ENCODE data around the gene LIN37.
"Not testable (repeated sequence)": the region's sequence is repeated elsewhere in the genome, so short reads cannot be mapped to it uniquely, and the experiment has no call there.

Gene LIN37

GRCh38 chr19:35753634-35754369, 5.4 kb downstream of the LIN37 start:
- DNase-seq (ENCODE audit: low read depth): no peak

DNA sequence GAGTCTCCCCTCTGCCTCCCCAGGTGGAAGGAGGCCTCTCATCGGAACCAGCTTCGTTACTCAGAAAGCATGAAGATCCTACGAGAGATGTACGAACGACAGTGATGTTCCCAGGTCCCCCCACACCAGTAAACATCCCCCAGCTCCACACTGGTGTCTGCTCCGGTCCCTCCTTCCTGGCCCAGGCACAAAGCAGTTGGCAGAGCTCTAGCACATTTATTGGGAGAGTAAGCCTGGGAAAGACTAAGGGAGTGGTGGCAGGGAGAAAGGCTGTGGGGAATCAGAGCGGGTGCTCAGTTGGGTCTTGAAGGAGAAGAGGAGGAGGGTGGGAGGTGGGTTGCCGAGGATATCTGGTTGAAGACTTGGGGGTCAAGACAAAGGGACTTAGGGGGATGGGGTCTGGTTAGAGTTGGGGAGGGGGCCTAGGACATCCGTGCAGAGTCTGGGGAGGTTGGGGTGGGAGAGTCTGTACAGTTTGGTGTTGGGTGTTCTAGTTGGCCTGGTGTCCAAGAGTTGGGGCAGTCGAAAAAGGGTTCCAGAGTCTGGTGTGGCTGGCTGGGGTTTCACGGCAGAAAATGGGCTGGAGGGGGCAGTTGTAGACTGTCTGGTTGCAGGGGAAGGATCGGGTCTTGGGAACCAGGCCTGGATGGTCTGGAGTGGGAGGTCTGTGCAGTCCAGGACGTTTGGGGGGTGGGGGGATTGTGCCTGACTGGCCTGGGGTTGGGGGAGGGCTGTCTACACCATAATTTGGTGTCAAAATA, 6.2 kb downstream of the LIN37 start:
- DNase-seq (ENCODE audit: low read depth): no peak

- DNase-seq (ENCODE audit: low read depth): no peak
Observed at GRCh38 chr19:35755131-35755549, 6.8 kb downstream of the LIN37 start.

GRCh38 chr19:35755550-35756376, 7.4 kb downstream of the LIN37 start:
- peak; percentile 71 for DNase-seq (ENCODE audit: low read depth)

GRCh38 chr19:35756377-35757230, 8.2 kb downstream of the LIN37 start, which contains the start of gene HSPB6:
TSS of gene HSPB6 (minus strand) at chr19:35757029. CDS start at chr19:35757008, 21 bp downstream.
- DNase-seq (ENCODE audit: low read depth): peak; percentile 48

GRCh38 chr19:35757231-35757748, 8.9 kb downstream of the LIN37 start:
- DNase-seq (ENCODE audit: low read depth): peak; percentile 99

DNA sequence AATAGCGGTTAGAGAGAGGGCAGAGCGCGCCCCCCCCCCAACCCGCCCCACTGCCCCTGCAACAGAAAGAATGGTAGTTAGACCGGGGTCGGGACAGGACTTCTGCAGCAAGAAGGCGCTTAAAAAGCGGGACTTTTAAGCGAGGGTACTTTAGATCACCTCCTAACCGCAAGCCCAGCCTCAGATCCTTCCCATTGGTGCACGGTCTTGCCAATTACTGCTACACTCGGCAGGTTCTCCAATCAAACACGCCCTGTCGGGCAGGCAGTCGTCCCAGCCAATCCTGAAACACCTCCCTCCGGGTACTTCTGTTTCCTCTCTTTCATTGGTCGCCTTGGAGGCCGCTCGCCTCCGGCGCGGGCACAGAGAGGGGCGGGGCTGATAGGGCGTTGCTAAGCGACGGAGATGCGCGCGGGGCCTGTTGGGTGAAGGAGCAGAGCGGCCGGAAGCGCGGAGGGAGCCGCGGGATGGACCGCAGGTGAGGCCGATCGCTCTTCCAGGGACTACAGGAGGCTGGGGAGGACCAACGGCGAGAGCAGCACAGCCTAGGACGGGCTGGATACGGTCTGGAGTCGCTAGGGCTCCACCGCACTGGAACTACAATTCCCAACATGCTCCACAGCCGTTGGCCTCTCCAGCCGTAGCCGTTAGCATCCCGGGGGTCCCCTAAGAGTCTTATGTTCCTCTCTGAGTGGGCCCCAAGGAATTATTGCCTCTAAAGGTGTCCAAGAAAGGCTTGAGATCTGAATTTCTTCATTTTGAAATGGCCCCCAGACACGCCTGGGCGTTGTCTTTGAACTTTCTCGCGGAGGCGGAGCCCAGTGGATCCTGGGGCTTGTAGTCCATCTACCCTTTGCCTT, 9.6 kb downstream of the LIN37 start, which contains the start of gene PROSER3:
TSS of gene PROSER3 (plus strand) at position 428 of the 860 bp plus-strand sequence. CDS start at position 468, 40 bp downstream.
- DNase-seq (ENCODE audit: low read depth): peak; percentile 100

- DNase-seq (ENCODE audit: low read depth): no peak
Observed at GRCh38 chr19:35759697-35760096, 11.3 kb downstream of the LIN37 start.

DNA sequence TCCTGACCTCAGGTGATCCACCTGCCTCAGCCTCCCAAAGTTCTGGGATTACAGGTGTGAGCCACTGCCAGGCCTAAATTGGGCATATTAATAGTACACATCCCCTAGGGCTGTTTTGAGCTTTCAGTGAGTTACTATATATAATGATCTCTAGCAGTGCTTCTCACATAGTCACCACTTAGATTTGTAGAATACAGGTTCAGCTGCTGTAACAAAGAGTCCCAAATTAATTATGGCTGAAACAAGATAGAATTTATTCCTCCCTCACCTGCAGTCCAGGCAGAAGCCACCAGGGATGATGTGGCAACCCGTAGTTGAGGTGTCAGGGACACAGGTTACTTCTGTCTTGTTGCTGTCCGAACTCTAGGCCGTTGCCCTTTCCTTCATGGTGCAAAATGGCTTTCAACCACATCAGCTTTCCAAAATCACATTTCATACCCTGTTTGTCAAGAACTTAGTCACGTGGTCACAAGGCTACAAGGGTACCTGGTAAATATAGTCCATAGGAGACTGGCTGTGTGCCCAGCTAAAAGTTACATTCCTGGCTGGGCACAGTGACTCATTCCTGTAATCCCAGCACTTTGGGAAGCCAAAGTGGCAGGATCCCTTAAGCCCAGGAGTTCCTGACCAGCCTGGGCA, 12.5 kb downstream of the LIN37 start:
- no peak for DNase-seq (ENCODE audit: low read depth)

- no peak for DNase-seq (ENCODE audit: low read depth)
Observed at GRCh38 chr19:35764432-35765315, 16.3 kb downstream of the LIN37 start.

GRCh38 chr19:35766571-35767104, 18.3 kb downstream of the LIN37 start:
- DNase-seq (ENCODE audit: low read depth): no peak

GRCh38 chr19:35767288-35768081, 19.1 kb downstream of the LIN37 start:
- peak; percentile 62 for DNase-seq (ENCODE audit: low read depth)

- no peak for DNase-seq (ENCODE audit: low read depth)
Observed at GRCh38 chr19:35768082-35768421, 19.7 kb downstream of the LIN37 start.

DNA sequence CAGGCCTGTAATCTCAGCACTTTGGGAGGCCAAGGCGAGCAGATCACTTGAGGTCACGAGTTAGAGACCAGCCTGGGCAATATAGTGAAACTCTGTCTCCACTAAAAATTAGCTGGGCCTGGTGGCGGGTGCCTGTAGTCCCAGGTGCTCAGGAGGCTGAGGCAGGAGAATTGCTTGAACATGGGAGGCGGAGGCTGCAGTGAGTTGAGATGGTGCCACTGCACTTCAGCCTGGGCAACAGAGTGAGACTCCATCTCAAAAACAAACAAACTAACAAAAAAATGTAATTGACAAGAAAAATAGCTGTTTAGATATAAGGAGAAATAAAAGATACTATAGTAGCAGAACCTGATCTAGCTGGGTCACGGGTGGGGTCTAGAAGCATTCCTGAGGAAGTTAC, 24.0 kb downstream of the LIN37 start:
- not testable (repeated sequence) for DNase-seq (ENCODE audit: low read depth)

- DNase-seq (ENCODE audit: low read depth): peak; percentile 86
Observed at GRCh38 chr19:35773020-35773806, 24.8 kb downstream of the LIN37 start.

DNA sequence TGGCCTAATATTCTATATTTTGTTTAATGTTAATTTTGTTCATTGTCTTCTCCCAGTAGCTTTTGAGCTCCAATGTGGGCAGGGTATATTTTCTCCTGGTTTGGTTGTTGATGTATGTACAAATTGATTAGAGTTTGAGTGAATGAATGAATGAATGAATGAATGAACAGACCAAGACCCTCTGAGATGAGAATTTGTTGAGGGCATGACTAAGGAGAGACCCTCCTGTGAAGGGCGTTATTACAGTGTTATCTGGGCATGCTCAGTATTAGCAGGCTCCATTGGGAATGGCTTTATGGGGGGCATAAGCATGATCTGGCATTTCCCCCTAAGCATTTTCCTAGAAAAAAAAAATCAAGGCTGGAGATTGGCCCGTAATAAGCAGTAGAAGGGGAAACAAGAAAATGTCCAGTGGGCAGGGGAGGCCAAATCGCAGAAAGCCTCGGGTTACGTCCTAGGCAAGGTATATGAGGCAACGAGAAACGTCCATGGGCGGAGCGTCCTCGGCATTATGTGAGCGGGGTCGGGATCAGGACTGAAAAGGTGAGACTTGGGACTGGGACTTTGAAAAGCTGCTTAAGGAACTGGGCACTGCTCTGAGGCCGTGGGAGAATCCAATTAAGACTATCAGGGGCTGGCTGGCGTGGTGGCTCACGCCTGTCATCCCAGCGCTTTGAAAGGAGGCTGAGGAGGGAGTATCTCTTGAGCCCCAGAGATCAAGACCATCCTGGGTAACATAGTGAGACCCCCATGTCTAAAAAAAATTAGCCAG, 26.1 kb downstream of the LIN37 start:
- no peak for DNase-seq (ENCODE audit: low read depth)

Data from amniotic epithelial cell (primary cell).